MV-4-11 (cell line): Measurements from ENCODE around the gene APOBR.
"Not testable (repeated sequence)": the region's sequence is repeated elsewhere in the genome, so short reads cannot be mapped to it uniquely, and the experiment has no call there.

ENCODE experiments used
- DNase-seq: peaks from one replicate; lab custom pipeline; 2025; lab: John Stamatoyannopoulos, UW

Gene APOBR, protein sequence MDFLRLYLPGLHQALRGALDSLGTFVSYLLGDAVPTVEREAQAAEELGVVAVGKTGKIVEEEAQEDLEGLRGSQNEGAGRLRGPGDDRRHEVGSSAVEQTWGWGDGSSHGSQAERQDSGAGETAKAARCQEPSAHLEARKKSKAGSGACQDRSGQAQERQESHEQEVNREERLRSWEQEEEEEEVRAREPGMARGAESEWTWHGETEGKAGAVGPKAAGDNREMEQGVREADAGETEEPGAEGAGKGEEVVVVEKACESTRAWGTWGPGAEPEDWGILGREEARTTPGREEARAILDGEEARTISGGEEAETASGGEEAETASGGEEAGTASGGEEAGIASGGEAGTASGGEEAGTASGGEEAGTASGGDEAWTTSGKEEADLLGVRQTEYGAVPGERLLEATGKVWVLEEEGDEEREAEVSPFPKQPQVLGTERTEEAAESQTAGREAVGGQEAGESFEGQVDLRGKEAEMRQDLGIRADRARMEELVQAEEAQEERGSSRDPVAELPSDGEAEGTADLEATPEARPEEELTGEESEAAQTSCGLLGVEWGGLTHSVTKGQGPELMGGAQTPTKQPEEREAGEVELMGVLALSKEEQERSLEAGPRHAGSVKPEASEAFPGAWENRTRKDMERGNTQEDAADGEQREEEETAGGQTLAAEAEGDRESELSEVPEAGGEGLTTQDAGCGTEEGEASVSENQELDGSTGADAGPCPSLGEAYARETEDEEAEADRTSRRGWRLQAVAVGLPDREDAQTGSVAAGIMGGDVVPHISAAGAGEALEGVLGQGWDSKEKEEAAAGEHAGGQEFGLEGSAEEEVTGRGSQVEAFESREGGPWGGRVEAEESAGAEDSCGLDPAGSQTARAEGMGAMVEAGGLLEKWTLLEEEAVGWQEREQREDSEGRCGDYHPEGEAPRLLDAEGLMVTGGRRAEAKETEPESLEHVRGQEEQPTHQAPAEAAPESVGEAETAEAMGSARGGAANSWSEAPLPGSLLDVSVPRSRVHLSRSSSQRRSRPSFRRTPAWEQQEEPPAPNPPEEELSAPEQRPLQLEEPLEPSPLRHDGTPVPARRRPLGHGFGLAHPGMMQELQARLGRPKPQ

DNA sequence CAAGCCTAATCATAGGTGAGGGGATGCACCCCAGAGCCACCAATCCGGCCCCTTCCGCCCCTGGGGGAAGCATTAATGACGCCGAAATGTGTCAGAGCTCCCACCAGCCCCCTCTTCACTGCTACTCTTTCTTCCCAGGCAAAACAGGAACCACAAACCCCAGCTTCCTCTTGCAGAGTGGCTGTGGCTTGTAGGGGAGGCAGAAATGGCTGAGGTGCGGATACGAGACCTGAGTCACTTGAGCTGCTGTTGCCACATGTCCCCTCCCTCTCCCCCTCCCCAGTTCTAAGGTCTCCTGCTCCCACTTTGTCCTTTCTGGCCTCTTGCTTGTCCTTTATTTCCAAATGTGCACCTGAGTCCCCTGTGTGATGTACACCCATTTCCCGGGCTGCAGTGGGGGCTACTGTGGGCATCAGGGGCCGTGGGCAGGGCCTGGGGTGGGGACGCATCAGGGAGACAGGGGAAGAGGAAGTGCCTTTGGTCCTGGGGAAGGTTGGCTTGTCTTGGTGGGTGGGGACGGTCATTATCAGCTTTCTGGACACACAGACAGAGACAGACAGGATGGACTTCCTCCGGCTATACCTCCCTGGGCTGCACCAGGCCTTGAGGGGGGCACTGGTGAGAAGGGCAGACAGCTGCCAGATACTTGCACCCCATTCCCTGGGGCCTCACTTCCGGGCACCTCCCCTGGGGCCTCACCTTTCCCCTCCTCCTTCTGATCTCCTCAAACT is at the start of gene APOBR:
Gene APOBR, plus strand, starts transcription at position 523 of the 731 bp plus-strand sequence. Its CDS starts 39 bp downstream, at position 562.
- peak; percentile 98 for DNase-seq

- DNase-seq = not testable (repeated sequence)
Measured at GRCh38 chr16:28446388-28446787, 48.1 kb upstream of the APOBR start.

DNA sequence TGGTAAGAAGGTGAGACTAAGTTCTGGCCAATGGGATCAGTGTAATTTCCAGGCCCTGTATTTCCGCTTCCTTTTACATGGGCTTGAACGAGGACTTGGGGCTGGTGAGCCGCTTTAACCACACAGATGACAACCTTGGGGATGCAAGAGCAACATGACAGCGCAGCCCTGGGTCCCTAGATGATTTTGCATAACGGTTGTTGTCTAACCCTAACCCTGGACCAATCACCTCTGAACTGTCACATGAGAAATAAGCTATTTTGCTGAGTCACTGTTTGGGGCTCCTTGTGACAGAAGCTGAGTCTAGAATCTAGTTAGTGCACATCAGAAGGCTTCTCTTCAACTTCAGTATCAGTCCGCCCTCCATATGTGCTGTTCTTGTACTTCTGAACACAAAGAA is 47.4 kb upstream of the APOBR start:
- DNase-seq = not testable (repeated sequence)

DNA sequence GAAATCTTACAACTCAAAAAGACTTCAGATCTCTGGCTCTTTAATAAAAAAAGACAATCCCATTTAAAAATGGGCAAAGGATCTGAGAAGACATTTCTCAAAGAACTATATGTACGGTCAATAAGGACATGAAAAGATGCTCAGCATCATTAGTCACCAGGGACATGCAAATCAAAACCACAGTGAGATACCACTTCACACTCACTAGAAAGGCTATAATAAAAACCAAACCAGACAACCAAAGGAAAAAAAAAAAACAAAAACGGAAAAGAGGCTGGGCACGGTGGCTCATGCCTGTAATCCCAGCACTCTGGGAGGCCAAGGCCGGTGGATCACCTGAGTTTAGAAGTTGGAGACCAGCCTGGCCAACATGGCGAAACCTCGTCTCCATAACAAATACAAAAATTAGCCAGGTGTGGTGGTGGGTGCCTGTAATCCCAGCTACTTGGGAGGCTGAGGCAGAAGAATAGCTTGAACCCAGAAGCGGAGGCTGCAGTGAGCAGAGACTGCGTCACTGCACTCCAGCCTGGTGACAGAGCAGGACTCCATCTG is 20.7 kb upstream of the APOBR start:
- DNase-seq = no peak

- DNase-seq = no peak
Measured at GRCh38 chr16:28475221-28475620, 19.2 kb upstream of the APOBR start.

DNA sequence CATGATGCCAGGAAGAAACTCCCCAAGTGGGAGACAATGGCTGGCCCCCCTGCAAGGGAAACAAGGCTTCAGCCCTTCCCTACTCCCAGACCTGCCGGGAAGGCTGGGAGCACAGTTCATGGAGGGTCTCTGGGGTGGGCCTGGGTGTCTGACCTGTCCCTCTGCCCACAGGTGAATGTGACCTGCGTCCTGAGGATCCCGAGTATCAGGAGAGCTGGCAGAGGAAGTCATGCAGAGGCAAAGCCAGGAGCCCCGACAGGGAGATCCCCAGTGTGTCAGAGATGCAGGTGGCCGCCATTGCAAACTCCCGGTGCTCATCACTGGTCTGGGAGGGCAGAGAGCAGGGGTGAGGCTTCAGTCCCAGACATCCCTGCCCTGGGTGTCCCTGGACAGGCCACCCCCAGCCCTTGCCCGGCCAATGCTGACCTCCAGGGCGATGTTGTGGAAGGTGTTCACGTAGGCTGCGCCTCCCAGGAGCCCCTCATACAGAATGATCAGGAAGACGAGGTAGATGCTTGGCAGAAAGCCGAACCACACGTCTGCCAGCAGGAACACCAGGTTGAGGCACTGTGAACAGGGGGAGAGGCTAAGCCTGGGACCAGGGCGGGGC is 17.0 kb upstream of the APOBR start:
- no peak for DNase-seq

DNA sequence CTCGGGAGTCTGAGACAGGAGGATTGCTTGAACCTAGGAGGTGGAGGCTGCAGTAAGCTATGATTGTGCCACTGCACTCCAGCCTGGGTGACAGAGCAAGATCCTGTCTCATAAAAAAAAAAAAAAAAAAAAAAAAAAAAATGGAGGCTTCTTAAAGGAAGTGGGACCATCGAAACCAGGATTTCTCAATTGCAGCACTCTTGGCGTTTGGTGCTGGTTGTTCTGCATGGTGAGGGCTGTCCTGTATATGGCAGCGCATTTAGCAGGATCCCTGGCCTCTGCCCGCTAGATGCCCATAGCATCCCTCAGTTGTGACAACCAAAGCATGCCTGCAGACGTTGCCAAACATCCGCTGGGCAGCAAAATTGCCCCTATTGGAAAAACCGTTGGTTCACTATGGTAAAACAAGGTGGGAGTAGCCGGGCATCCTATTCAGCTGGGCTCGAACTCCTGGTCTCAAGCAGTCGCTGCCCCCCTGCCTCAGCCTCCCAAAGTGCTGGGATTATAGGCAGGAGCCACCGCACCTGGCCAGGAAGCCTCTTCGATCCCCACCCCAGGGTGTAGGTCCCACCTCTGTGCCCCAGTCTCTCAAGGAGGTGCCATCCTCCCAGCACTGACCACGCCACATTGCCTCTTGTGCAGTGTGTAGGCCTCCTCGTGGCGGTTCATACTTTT is 15.8 kb upstream of the APOBR start:
- DNase-seq = peak; percentile 93

DNA sequence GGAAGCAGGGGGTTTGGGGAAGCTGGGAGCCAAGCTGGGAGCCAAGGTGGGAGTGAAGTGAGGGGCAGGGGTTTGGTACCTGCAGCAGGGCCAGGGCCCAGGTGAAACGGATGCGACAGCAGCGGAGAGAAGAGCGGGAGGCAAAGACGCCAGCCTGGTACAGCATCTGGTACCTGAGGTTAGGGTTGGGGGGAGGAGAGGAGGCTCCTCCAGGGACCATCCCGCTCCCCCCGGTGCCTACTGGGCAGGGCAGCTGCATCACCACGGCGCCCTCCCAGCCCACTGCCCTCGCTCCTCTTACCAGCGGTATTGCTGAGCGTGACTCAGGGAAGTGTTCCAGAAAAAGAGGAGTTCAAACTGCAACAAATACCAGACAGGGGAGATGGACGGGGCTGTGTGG is 12.4 kb upstream of the APOBR start:
- no peak for DNase-seq

- DNase-seq = not testable (repeated sequence)
Measured at GRCh38 chr16:28483361-28483760, 11.1 kb upstream of the APOBR start.

- no peak for DNase-seq
Measured at GRCh38 chr16:28486266-28486665, 8.2 kb upstream of the APOBR start.

DNA sequence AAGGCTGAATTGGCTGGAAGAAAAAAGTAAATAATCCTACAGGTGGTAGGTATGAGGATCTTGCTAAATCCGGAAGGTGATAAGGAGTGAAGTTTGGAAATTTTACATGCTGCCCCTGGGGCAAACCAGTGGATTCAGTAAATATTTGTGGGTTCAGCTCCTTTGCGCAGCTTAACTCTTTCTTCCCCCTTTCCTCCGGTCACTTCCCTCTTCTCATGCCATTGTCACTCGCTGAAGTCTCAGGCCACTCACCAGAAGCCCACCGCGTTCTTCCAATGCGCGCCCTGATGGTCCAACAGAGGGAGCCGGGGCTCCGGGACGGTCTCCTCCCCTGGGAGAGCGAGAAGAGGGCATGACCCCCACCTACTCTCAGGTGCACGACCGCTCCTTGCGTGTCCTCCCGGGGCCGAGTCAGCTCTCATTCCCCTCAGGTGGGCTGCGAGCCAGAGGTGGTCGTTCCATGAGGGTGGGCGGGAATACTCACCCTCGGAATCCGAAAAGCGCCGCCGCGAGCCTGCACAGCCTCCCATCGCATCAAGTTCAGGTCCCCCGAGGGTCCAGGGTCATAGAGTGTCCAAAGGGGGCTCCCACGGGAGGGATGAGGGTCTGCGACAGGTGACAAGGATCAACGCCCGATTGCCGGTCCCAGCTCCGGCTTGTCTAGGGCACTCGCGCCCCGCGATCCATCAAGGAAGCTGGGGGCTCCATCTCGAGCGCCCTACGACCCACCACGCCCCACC is 3.0 kb upstream of the APOBR start:
- DNase-seq = peak; percentile 72

DNA sequence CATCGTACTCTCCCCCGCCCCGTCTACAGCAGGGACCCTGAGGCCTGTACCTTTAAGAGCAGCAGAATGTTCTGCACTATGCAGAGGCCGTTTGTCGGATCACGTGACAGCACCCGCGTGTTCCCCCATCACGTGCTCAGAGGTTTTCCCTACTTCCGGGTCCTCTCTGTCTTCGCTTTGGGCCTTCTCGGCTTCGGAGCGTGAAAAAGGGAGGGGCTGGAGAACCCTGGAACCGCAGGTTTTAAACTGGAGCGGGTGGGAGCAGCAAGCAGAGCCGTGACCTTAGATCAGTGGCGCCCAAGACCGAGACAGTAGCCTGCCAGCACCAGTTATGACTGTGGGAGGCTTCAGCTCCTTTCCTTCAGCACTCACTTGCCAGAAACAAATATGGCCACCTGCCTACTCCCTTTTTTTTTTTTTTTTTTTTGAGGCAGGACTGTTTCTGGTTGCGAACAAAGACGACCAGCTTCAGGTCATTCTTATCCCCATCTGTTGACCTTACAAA is 2.4 kb upstream of the APOBR start, which contains the start of gene CLN3:
Gene CLN3, minus strand, starts transcription at position 105 of the 505 bp plus-strand sequence. CDS start 315 bp downstream, outside the sequence.
- peak; percentile 97 for DNase-seq

DNA sequence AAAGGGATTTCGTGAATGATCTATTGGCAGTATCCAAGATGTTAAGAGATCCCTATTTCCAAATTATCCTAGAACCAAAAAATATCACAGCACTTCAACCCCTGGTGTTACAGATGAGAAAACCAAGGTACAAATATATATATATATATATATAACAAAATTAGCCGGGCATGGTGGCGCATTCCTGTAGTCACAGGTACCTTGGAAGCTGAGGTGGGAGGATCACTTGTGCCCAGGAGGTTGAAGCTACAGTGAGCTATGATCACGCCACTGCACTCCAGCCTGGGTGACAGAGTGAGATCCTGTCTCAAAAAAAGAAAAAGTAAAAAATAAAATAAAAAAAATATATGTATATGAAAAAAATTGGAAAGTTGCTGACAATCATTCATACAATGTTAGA is 1.9 kb upstream of the APOBR start:
- no peak for DNase-seq

- DNase-seq = no peak
Measured at GRCh38 chr16:28495098-28495793, 803 bp downstream of the APOBR start.

GRCh38 chr16:28495795-28496749 is 1.6 kb downstream of the APOBR start:
- DNase-seq = no peak

- DNase-seq = no peak
Measured at GRCh38 chr16:28496844-28497243, 2.4 kb downstream of the APOBR start.

- no peak for DNase-seq
Measured at GRCh38 chr16:28497386-28497785, 2.9 kb downstream of the APOBR start.
